ENCODE measurements around the gene CXCL6. TPM values are rescaled to one million over a fixed set of nuclear protein-coding genes. Genes with fewer than 3 reads are reported as not detected.

The CXCL6 gene
- total RNA-seq, 1 donor from 2014 or later = 0.50 TPM

- Histone ChIP-seq H3K27ac (no peak overlapping the region), H3K4me1 (no peaks in the 10 kb centered on the region), H3K36me3 (no peaks in the 10 kb centered on the region), H3K9me3 (no peaks in the 10 kb centered on the region), H3K27me3 (ENCODE audit: low read depth) (no peaks in the 10 kb centered on the region), H3K4me3 (no peak overlapping the region)
- no peak for TF ChIP-seq CTCF (IDR thresholded peaks at IDR 0.05)
- DNase-seq (no peak), ATAC-seq (no peak)
- intact Hi-C loops (cut with DNase I) = no loop called here
Observed at GRCh38 chr4:73817341-73817740, 19.1 kb upstream of the CXCL6 start.

GRCh38 chr4:73821325-73821724, 15.2 kb upstream of the CXCL6 start:
- intact Hi-C loops (cut with DNase I) = no loop called here
- H3K27me3 ChIP-seq (ENCODE audit: low read depth) = no peaks in the 10 kb centered on the region
- no peak for DNase-seq

GRCh38 chr4:73822389-73822788, 14.1 kb upstream of the CXCL6 start:
- DNase-seq (no peak), ATAC-seq (no peak)
- Histone ChIP-seq H3K36me3 (no peaks in the 10 kb centered on the region), H3K27ac (no peak overlapping the region), H3K27me3 (ENCODE audit: low read depth) (no peaks in the 10 kb centered on the region), H3K4me3 (no peak overlapping the region), H3K4me1 (no peaks in the 10 kb centered on the region), H3K9me3 (no peaks in the 10 kb centered on the region)
- no peak for TF ChIP-seq CTCF (IDR thresholded peaks at IDR 0.05)
- intact Hi-C loops (cut with DNase I) = no loop called here

More at GRCh38 chr4:73821325-73821724, 15.2 kb upstream of the CXCL6 start:
- no peak overlapping the region for H3K4me3 ChIP-seq
- no peak for ATAC-seq
- no peaks in the 10 kb centered on the region for H3K9me3 ChIP-seq
- TF ChIP-seq CTCF (IDR thresholded peaks at IDR 0.05) = no peak
- H3K4me1 ChIP-seq = no peaks in the 10 kb centered on the region
- no peak overlapping the region for H3K27ac ChIP-seq
- no peaks in the 10 kb centered on the region for H3K36me3 ChIP-seq

GRCh38 chr4:73822812-73823504, 13.5 kb upstream of the CXCL6 start:
- intact Hi-C loops (cut with DNase I) = no loop called here
- Histone ChIP-seq H3K27me3 (ENCODE audit: low read depth) (no peaks in the 10 kb centered on the region), H3K4me1 (no peaks in the 10 kb centered on the region), H3K27ac (no peak overlapping the region), H3K4me3 (no peak overlapping the region), H3K9me3 (peaks cover 3% of the 10 kb centered on the region), H3K36me3 (no peaks in the 10 kb centered on the region)
- no peak for TF ChIP-seq CTCF (IDR thresholded peaks at IDR 0.05)
- ATAC-seq (peak in 1 of 2 donors; percentile 29), DNase-seq (no peak)

- ATAC-seq (no peak), DNase-seq (no peak)
- no peak overlapping the region for H3K4me3 ChIP-seq
- intact Hi-C loops (cut with DNase I) = no loop called here
- H3K36me3 ChIP-seq = no peaks in the 10 kb centered on the region
- H3K27ac ChIP-seq = no peak overlapping the region
- peaks cover 3% of the 10 kb centered on the region for H3K9me3 ChIP-seq
- H3K27me3 ChIP-seq (ENCODE audit: low read depth) = no peaks in the 10 kb centered on the region
- no peak for TF ChIP-seq CTCF (IDR thresholded peaks at IDR 0.05)
- no peaks in the 10 kb centered on the region for H3K4me1 ChIP-seq
Observed at GRCh38 chr4:73823760-73824159, 12.7 kb upstream of the CXCL6 start.

All from lower lobe of right lung (tissue), 2 donors.